Transverse colon (tissue), 3 donors: ENCODE results near the gene UBE2E2.

Source experiments
- CTCF ChIP-seq, 5 experiments: fragments of 200-600 bp in 3 of 5; fragments of 450-650 bp in 2 of 5; sonication (generic) in 3 of 5; IDR thresholded peaks; 1 replicate in 2 of 5; 2 replicates in 3 of 5; pipeline ENCODE4 v1.5.1; 2016 to 2017; ENCODE audit warnings: antibody characterized with exemption in 5 of 5, inconsistent platforms in 3 of 5, mild to moderate bottlenecking in 2 of 5, moderate library complexity in 1 of 5
- POLR2A ChIP-seq: fragments of 450-650 bp; IDR thresholded peaks from one replicate; pipeline ENCODE4 v1.6.1; 2016; ENCODE audit warnings: antibody characterized with exemption, mild to moderate bottlenecking, moderate library complexity

GRCh38 chr3:23455084-23455483 is 252.0 kb downstream of the UBE2E2 start:
- TF ChIP-seq CTCF (IDR thresholded peaks at IDR 0.05) (no peak), POLR2A (no peak)
